Stimulated activated CD4-positive, alpha-beta T cell treated with anti-CD3 and anti-CD28 coated beads, Interleukin-2, amount 100 ng/mL, for 4 hours (primary cell): ENCODE measurements around the gene SCG3.

Experiments used
- DNase-seq: peaks from one replicate; pipeline ENCODE4 v3.0.0-alpha.2; 2020; ENCODE audit warnings: low read depth

The SCG3 gene

DNA sequence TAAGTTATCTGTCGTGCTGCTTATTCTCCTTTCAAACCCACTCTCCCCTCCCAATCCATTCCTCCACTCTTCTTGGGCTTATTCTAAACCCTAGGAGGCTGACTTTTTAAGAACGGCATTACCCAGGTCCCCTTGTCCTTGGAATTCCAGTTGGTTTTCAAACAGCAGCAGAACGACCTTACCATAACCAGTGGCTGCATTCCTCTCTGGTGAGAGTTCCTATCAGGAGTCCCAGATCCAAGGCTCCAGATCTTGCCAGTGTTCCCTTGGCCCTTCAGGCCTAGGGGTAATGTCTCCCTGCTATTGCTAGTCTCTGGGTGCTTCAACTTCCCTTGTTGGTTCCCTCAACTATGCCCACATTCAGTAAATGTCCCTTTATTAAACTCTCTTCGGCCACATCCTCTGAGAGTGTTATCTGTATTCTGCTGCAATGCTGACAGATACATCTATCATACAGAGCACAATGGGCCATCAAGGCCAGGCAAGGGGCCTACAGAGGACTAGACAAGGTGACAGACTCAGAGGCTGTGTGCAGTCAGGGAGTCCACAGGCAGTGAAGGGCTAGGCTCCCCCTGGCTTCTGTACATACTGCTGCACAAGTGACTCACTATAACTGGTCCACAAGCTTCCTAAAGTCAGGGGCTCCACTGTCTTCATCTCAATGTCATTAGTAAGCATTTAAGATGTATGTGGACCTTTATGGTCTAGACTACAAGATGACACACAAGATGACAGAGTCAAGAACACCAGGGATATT is 46.0 kb downstream of the SCG3 start:
- no peak for DNase-seq

GRCh38 chr15:51731549-51732267 is 50.4 kb downstream of the SCG3 start:
- no peak for DNase-seq

DNA sequence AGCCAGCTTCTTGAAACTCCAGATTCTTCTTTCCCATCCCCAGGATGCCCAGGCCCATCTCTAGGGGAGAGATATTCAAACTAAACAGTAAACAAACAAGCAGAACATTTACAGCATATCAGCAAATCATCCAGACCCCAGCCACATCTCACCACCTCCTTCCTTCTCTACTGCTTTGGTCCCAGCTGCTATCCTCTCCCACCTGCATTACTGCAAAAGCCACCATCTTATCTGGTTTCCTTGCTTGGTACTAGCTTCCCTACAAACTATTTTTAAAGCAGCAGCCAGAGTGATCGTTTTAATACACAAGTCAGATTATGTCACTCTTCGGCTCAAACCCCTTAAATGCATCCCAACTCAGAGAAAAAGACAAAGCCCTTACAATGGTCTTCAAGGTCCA is 51.3 kb downstream of the SCG3 start:
- DNase-seq = no peak

GRCh38 chr15:51735228-51736010 is 54.1 kb downstream of the SCG3 start:
- no peak for DNase-seq

GRCh38 chr15:51736069-51736468 is 54.8 kb downstream of the SCG3 start:
- DNase-seq = no peak

- DNase-seq = peak; percentile 52
Observed at GRCh38 chr15:51736751-51737521, 55.6 kb downstream of the SCG3 start.

DNA sequence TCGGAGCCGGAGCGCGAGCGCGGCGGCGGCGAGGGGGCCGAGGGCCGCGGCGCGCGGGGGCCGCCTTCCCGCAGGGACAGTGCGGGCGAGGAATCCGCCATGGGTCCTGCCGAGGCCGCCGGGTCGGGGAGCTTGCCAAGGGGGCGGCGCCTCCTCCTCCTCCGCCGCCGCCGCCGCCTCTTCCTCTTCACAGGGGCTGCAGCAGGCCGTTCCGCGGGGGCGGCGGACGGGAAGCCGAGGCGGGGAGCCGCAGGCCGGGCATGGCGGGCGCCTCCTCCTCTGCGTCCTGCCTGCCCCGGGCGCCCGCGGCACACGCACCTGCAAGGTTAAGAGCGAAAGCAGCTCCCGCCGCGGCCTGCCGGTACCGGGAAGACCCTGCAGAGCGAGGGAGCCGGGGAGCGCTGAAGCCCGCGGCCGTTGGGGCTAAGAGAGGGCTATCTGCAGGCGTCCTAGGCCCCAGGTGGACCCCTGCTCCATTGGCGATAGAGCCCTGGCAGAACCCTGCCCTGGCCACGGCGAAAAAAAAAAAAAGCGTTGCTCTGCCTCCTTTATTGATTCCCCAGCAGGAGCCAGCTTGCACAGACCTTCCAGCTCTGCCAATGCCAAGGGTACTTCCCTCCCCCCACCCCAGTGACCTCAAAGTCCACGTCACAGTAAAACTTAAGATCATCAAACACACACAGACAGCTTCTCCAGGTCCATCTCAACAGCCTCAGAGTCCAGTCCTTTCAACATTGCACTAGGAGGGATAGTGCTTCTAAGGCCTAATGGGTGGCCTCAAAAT is 56.4 kb downstream of the SCG3 start, which contains the start of gene LYSMD2:
LYSMD2 (minus strand) TSS at position 134 of the 784 bp plus-strand sequence; CDS start at position 101, 33 bp downstream.
- peak; percentile 78 for DNase-seq

- no peak for DNase-seq
Observed at GRCh38 chr15:51738553-51738952, 57.2 kb downstream of the SCG3 start.

GRCh38 chr15:51739061-51739712 is 57.9 kb downstream of the SCG3 start:
- DNase-seq = no peak

GRCh38 chr15:51749307-51749706 is 68.0 kb downstream of the SCG3 start:
- no peak for DNase-seq

DNA sequence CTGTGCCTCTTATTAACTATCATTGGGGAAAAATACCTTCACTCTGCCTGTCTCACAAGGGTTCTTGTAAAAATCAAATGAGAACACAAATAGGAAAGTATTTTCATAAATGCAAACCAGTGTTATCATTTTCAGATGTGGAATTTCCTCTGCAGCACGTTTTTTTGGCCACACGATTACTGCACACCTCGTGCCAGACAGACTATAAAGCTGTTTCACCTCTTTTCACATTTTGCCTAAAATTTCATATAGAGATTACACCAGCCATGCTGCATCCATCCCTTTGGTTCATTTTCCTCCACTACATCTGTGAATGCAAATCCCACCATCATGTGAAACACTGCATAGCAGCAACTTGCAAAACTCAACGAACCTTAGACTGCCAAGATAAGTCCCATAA is 68.9 kb downstream of the SCG3 start:
- no peak for DNase-seq

GRCh38 chr15:51750792-51751696 is 69.7 kb downstream of the SCG3 start, which contains the start of gene TMOD2:
TSS of gene TMOD2 (plus strand) at chr15:51751597. CDS start at chr15:51766442, 14,845 bp downstream.
- no peak for DNase-seq

DNA sequence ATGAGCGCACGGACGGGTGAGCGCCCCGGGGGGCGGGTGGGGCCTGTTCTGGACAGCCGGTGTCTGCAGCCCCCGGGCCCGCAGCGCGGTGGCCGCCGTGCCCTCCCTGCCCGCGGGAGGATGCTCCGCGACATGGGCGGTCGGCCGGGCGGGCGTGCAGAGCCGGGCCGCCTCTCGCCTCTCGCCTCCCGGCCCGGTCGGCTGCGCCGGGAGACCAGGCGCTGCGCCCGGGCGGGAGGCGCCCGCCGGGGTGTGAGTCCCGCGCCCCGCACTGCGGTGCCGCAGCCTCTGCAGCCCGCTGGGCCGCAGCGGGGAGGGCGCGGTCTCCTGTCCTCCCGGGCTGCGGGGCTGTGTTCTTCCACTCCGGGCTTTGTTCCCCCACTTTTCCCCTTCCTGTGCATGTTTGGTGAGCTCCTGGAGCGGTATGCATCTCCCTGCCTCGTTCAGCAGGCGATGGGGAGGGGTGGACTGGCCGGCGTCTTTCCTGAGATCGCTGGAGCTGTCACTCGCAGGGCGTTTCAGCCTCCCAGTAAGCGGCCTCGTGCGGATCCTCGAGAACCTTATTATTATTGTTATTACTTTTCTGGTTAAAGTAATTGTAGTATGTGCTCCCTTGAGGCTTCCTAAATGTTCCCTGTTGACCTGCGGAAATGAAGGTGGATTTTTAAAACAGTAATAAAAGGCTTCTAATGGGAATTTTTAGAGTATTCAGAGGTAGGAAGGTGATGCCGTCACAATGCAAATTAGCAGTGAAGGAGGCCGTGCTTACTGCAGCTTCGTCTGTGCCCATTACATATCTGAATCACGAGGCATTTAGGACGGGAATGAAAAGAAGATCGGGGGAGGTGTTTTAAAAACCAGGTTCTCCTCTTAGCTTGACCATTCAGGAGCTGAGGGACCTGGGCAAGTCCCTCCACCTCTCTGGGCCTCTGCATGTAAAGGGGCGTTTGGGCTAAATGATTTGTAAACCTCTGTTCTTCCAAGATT is 70.7 kb downstream of the SCG3 start:
- no peak for DNase-seq

DNA sequence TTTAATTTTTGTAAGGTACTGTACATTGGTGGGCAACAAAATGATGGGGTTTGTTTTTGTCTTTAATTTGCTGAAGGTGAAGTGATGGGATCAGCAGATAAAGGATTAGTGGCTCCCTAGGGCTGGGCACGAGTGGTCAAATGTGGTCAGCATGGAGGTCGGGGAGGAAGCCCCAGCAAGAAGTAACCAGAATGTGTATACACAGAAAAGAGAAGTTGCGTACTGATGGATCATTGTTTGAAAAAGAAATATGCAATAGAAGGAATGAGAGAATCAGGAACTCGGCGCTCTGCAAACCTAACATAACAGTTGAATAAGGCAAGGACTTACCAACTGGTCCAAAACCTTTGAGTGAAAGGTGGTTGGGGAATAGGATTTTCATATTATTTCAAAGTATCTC is 71.6 kb downstream of the SCG3 start:
- DNase-seq = no peak

DNA sequence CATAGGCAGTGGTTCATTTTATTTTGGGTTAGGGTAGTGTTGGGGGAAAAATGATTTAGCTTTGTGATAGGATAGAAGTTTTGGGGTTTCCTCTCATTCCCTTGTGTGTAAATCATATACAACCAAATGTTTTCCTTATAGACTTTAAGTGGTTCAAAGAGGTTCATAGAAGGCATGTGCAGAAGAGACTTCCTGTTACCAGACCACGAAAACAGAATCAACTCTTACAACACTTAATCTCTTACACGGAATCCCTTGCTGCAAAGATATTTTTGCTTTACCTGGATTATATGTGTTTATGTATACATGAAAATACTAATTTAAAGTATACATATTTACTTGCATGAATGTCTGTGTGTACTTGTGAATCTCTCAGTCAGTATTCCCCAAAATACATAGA is 73.0 kb downstream of the SCG3 start:
- DNase-seq = no peak

DNA sequence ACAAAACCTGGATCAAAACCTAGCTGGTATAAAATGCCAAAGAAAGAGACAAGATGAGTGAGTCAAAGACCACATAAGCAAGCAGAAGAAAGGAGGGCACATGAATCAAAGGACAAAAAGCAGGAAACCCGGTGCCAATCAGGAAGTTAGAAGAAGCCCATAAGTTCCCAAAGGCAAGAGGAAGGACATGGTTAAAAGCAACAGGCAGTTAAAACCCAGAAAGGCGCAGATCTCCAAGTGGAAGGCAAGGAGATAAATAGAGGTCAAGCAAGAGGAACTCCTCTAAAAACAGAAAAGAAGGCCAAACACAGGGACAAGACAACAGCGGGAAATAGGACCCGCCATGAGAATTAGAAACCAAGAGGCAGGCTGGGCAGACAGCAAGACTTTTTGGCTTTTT is 74.5 kb downstream of the SCG3 start:
- DNase-seq = no peak

DNA sequence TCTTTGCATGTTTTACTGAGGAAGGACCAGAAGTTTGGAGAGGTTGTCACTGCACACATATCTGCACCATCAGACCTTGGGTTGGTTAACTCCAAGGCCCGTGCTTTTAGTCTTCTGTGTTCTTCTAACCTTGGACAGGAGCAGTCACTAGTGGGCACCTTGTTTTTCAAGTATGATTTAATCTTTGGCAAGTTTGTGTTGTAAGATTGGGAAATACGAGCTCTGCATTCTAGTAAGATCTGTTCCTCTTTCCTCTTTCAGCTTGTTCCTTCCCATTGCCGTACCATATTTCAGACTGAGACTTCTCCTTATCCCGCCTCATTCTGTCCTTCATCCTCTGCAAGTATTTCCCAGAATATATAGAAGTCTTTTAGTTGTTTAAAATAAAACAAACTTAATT is 75.2 kb downstream of the SCG3 start:
- DNase-seq = no peak

GRCh38 chr15:51757450-51757849 is 76.1 kb downstream of the SCG3 start:
- no peak for DNase-seq
